CD4-positive, alpha-beta T cell treated with Interleukin-17A for 4 hours (primary cell): ENCODE data around the gene SPHKAP.
"Not testable (repeated sequence)": the region's sequence is repeated elsewhere in the genome, so short reads cannot be mapped to it uniquely, and the experiment has no call there.

Experiments
- DNase-seq: peaks from one replicate; pipeline ENCODE4 v3.0.0-alpha.2; 2020; ENCODE audit warnings: mixed read lengths

SPHKAP gene, protein sequence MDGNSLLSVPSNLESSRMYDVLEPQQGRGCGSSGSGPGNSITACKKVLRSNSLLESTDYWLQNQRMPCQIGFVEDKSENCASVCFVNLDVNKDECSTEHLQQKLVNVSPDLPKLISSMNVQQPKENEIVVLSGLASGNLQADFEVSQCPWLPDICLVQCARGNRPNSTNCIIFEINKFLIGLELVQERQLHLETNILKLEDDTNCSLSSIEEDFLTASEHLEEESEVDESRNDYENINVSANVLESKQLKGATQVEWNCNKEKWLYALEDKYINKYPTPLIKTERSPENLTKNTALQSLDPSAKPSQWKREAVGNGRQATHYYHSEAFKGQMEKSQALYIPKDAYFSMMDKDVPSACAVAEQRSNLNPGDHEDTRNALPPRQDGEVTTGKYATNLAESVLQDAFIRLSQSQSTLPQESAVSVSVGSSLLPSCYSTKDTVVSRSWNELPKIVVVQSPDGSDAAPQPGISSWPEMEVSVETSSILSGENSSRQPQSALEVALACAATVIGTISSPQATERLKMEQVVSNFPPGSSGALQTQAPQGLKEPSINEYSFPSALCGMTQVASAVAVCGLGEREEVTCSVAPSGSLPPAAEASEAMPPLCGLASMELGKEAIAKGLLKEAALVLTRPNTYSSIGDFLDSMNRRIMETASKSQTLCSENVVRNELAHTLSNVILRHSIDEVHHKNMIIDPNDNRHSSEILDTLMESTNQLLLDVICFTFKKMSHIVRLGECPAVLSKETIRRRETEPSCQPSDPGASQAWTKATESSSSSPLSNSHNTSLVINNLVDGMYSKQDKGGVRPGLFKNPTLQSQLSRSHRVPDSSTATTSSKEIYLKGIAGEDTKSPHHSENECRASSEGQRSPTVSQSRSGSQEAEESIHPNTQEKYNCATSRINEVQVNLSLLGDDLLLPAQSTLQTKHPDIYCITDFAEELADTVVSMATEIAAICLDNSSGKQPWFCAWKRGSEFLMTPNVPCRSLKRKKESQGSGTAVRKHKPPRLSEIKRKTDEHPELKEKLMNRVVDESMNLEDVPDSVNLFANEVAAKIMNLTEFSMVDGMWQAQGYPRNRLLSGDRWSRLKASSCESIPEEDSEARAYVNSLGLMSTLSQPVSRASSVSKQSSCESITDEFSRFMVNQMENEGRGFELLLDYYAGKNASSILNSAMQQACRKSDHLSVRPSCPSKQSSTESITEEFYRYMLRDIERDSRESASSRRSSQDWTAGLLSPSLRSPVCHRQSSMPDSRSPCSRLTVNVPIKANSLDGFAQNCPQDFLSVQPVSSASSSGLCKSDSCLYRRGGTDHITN (N-terminal part only)

DNA sequence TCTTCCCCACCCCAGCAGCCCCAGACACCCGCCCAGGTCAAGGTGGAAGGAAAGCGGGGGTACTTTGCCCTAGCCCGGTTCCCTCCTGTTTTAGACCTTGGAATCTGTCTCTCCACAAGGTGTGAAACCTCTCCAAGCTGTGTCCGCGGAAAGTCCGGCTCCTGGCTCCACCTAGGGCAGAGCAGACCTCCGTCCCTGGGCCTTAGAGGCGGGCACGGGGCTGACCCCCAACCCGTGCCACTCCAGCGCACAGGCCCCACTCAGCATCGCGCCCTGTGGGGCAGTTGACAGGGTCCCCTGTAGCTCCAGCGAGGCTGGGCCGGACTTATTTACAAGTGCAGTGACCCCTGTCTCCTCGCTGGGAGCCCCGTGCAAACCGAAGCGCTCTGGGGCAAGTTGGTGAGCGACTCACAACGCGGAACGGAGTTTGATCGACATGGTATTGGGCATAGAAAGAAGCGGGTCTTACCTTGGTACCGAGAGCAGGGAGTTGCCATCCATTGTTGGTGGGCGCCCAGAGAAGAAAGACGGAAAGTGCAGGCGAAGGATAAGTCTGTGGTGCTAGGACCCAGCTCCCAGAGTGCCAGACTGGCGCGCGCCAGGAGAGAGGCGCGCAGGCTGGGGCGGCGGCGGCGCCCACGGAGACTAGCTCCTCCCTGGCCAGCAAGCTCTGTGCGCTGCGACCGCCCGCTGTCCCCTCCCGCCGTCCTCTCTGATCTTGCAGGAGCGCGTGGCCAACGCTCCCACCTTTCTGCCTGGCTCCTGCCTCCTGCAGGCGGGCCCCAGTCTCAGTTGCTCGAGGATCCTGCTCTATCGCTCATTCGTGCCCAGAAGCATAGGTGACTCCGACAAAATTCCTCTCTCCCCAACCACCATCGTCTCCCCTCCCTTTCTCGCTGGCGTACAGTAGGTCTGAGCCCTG is at the start of gene SPHKAP:
SPHKAP (minus strand) TSS at position 590 of the 922 bp plus-strand sequence; CDS start at position 501, 89 bp downstream.
- DNase-seq: no peak

DNA sequence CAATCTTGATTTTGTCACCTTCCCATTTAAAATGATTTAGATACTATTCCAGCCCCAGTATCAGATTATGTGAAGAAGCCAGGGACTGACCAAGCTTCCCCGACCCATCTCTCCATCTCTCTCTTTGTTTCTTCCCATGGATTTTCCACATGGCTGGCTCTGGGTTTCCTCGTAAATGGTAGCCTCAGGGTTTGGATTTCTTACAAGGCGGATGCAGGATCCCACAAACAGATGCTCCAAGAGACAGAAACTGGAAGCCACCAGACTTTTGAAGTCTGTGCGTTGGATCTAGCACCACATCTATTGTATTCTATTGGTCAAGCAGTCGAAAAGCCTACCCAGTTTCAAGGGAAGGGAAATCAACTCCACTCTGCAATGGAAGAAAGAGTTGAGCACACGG is 46.0 kb upstream of the SPHKAP start:
- DNase-seq: no peak

- no peak for DNase-seq
Measured at GRCh38 chr2:228224410-228224809, 42.9 kb upstream of the SPHKAP start.

DNA sequence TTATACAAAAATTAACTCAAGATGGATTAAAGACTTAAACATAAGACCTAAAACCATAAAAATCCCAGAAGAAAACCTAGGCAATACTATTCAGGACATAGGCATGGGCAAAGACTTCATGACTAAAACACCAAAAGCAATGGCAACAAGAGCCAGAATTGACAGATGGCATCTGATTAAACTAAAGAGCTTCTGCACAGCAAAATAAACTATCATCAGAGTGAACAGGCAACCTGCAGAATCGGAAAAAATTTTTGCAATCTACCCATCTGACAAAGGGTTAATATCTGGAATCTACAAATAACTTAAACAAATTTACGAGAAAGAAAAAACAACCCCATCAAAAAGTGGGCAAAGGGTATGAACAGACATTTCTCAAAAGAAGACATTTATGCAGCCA is 37.1 kb upstream of the SPHKAP start:
- not testable (repeated sequence) for DNase-seq

GRCh38 chr2:228197504-228197903 is 16.0 kb upstream of the SPHKAP start:
- DNase-seq: no peak

GRCh38 chr2:228180181-228181097 is 1.0 kb downstream of the SPHKAP start:
- no peak for DNase-seq

GRCh38 chr2:228167290-228167689 is 14.2 kb downstream of the SPHKAP start:
- DNase-seq: no peak

DNA sequence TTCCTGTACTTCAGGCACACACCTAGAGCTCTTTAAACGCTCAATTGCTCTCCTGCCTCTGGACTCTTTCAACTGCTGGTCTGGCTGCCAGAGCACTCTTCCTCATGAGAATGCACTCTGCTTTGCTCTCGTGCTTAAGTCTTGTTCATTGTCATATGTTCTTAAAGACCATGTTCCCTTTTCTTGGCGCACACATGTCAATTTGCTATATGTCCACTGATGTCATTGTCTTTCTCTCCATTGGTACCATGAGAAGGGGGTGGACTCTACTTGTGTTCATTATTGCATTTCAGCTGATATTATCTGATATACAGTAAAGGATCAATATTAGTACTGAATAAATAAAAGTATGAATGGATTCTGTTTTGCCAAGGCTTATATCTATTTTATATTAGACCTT is 16.8 kb downstream of the SPHKAP start:
- no peak for DNase-seq

- DNase-seq: no peak
Measured at GRCh38 chr2:228157841-228158240, 23.6 kb downstream of the SPHKAP start.

- no peak for DNase-seq
Measured at GRCh38 chr2:228144961-228145360, 36.5 kb downstream of the SPHKAP start.

DNA sequence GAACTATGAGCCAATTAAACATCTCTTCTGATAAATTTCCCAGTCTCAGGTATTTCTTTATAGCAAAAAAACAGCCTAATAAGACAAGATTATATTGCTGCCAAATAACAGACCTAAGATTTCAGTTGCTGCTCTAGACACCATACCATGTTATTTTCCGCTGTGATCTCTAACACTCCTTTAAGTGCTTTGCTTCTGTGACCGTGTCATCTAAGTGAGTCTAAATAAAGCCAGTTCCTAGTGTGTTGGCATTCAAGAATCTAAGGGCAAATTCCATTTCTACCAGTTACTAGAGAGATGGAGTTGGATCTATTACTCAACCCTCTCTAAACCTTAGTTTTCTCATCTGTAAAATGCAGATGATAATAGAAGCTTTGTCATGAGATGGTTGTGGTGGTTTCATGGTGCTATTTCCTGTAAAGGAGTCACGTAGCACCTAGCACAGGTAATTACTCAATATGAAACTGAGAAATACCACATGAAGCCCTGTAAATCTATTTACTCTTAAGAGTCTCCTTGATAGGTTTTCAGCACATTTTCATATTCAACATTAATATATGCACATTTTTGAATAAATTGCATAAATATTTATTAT is 40.5 kb downstream of the SPHKAP start:
- DNase-seq: no peak

- no peak for DNase-seq
Measured at GRCh38 chr2:228136027-228136426, 45.5 kb downstream of the SPHKAP start.

GRCh38 chr2:228135300-228135699 is 46.2 kb downstream of the SPHKAP start:
- no peak for DNase-seq

DNA sequence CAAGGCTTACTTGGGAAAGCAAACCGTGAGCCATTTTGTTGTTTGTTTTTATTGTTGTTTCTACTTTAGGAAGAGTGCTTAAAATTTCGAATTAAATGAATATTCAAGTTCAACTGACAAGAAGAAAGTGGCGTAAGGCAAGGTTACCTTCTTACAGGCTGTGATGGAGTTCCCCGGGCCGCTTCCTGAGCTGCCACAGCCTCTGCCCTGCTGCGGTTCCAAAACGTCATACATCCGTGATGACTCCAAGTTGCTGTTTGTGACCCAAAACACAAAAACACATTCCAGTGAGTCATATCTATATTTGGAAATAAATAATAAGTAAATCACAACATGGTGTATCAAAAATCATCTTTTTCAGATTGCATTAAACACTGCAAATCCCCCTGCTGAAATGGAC is 49.7 kb downstream of the SPHKAP start:
- no peak for DNase-seq

DNA sequence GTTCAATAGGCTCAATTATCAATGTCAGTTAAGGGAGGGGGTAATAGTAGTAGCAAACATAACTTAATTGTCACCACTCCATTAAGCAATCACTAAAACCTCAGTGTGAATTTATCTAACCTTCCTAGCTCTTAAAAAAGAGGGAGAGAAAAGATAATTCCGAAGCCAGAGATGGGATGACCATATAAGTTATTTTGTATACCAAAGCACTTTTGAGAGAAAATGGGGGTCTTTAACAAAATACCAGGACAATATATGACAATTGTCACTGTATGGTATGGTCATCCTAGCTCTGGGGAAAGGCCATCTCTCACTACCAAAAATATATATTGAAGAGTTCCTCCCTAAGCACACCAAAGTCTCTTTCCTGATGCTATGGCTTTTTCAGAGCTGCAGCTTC is 55.1 kb downstream of the SPHKAP start:
- no peak for DNase-seq

- DNase-seq: no peak
Measured at GRCh38 chr2:228118940-228119339, 62.5 kb downstream of the SPHKAP start.

DNA sequence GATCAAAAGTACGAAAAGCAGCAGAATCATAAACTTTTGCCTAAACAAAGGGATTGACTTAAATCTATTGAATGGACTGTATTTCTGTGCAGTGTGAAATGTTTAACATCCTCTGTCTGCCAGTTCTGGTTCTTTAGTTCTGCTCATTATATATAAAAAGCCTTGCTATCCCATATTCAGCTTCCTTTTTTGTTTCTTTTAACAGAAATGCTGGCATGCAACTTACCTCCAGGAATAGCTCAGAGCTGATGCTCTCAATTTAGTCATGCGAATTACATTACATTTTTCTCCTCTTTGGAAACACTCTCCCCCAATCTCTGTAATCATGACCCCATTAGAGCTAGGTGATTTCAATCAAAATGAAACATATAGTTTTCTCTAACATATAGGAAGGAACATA is 73.6 kb downstream of the SPHKAP start:
- no peak for DNase-seq

- no peak for DNase-seq
Measured at GRCh38 chr2:228105526-228106250, 75.8 kb downstream of the SPHKAP start.

DNA sequence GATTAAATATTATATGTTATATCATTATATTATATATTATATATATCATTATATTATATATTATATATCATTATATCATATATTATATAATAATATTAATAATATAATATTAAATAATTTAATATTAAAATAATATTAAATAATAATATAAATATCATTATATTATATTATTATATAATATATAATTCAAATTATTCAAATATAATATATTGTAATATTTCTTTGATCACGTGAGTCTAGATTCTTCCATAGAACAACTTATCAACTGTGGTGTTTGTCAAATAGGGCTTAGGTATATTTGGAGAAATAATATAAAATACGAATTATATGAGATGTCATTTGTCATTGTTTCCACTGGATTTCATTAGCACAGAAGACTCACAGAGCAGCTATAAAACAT is 77.3 kb downstream of the SPHKAP start:
- DNase-seq: no peak

GRCh38 chr2:228103379-228103778 is 78.1 kb downstream of the SPHKAP start:
- no peak for DNase-seq
